ENCODE data around the gene AP2M1.
A peak's percentile ranks its signal among the peaks of the same experiment; 100 is the strongest.
"Not testable (repeated sequence)": the region's sequence is repeated elsewhere in the genome, so short reads cannot be mapped to it uniquely, and the experiment has no call there.

Gene AP2M1

DNA sequence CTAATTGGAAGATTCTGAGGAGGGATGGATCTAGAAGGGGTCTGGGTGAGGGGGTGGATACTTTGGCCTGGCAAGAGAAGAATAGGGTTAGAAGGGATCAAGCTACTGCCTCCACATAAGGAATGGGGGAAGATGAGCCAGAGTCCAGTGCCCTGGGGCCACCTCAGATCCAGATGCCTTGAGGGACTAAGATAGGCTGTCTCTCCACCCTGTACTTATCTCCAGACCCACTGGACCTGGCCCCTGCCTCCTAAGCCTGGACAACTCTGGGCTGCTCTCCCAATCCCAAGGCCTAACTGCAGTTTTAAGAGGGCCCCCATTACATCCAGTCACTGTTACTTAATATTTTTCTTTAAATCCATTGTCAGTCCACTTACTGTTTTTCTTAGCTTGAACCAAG, 17.4 kb upstream of the AP2M1 start:
- Histone ChIP-seq H3K9me3 (ENCODE audit: insufficient read depth, low read length) (no peaks in the 10 kb centered on the region), H3K36me3 (ENCODE audit: insufficient read depth, insufficient read length, low read length) (peaks cover 26% of the 10 kb centered on the region), H3K4me3 (ENCODE audit: insufficient read length, low read depth) (peak overlapping the region; percentile 95), H3K9ac (ENCODE audit: insufficient read length, low read depth) (peak overlapping the region; percentile 97), H3K4me1 (ENCODE audit: insufficient read depth, insufficient read length) (peaks cover 7% of the 10 kb centered on the region), H3K27me3 (ENCODE audit: insufficient read depth, insufficient read length) (no peaks in the 10 kb centered on the region)
- TF ChIP-seq ZNF274 (IDR thresholded peaks at IDR 0.05; ENCODE audit: low read depth, low read length) (no peak), YY1 (IDR thresholded peaks at IDR 0.05; ENCODE audit: insufficient read depth, insufficient read length) (no peak), SUZ12 (IDR thresholded peaks at IDR 0.05; ENCODE audit: extremely low read depth, insufficient read depth, insufficient read length) (no peak)
- no peak for DNase-seq (ENCODE audit: low read depth, low spot score)

- Histone ChIP-seq H3K9me3 (ENCODE audit: insufficient read depth, low read length) (no peaks in the 10 kb centered on the region), H3K4me3 (ENCODE audit: insufficient read length, low read depth) (no peak overlapping the region), H3K9ac (ENCODE audit: insufficient read length, low read depth) (no peak overlapping the region), H3K36me3 (ENCODE audit: insufficient read depth, insufficient read length, low read length) (peaks cover 37% of the 10 kb centered on the region), H3K4me1 (ENCODE audit: insufficient read depth, insufficient read length) (peaks cover 7% of the 10 kb centered on the region), H3K27me3 (ENCODE audit: insufficient read depth, insufficient read length) (no peaks in the 10 kb centered on the region)
- TF ChIP-seq YY1 (IDR thresholded peaks at IDR 0.05; ENCODE audit: insufficient read depth, insufficient read length) (no peak), SUZ12 (IDR thresholded peaks at IDR 0.05; ENCODE audit: extremely low read depth, insufficient read depth, insufficient read length) (no peak), ZNF274 (IDR thresholded peaks at IDR 0.05; ENCODE audit: low read depth, low read length) (no peak)
- DNase-seq (ENCODE audit: low read depth, low spot score) = no peak
These were observed 16.3 kb upstream of the AP2M1 start for GRCh38 chr3:184158404-184158803.

GRCh38 chr3:184160456-184160855, 14.2 kb upstream of the AP2M1 start:
- H3K4me3 ChIP-seq (ENCODE audit: insufficient read length, low read depth) = no peak overlapping the region
- H3K27me3 ChIP-seq (ENCODE audit: insufficient read depth, insufficient read length) = no peaks in the 10 kb centered on the region
- H3K4me1 ChIP-seq (ENCODE audit: insufficient read depth, insufficient read length) = peaks cover 7% of the 10 kb centered on the region
- no peak for DNase-seq (ENCODE audit: low read depth, low spot score)
- TF ChIP-seq YY1 (IDR thresholded peaks at IDR 0.05; ENCODE audit: insufficient read depth, insufficient read length) (no peak), SUZ12 (IDR thresholded peaks at IDR 0.05; ENCODE audit: extremely low read depth, insufficient read depth, insufficient read length) (no peak), ZNF274 (IDR thresholded peaks at IDR 0.05; ENCODE audit: low read depth, low read length) (no peak)
- H3K9me3 ChIP-seq (ENCODE audit: insufficient read depth, low read length) = no peaks in the 10 kb centered on the region
- H3K36me3 ChIP-seq (ENCODE audit: insufficient read depth, insufficient read length, low read length) = peaks cover 58% of the 10 kb centered on the region
- H3K9ac ChIP-seq (ENCODE audit: insufficient read length, low read depth) = no peak overlapping the region

DNA sequence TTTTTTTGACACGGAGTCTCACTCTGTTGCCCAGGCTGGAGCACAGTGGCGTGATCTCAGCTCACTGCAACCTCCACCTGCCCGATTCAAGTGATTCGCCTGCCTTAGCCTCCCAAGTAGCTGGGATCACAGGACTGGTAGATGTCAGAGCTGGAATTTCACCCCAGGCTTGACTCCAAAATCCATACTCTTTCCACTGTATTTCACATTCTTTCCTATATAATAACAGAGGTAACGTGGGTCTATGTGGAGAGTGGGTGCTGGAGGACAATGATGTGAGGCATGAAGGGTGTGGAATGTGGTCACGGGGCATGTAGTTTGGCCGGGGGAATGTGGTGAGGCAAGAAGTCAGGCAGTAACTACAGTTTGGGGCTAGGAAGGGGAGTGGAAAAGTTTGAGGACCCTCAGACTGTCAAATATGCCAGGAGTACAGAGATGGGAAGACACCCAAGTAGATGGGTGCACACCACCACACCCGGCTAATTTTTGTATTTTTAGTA, 12.0 kb upstream of the AP2M1 start:
- not testable (repeated sequence) for H3K4me1 ChIP-seq (ENCODE audit: insufficient read depth, insufficient read length); H3K9me3 ChIP-seq (ENCODE audit: insufficient read depth, low read length); DNase-seq (ENCODE audit: low read depth, low spot score); H3K27me3 ChIP-seq (ENCODE audit: insufficient read depth, insufficient read length); H3K4me3 ChIP-seq (ENCODE audit: insufficient read length, low read depth); H3K9ac ChIP-seq (ENCODE audit: insufficient read length, low read depth)
- H3K36me3 ChIP-seq (ENCODE audit: insufficient read depth, insufficient read length, low read length) = peaks cover 79% of the 10 kb centered on the region

- H3K27me3 ChIP-seq (ENCODE audit: insufficient read depth, insufficient read length) = no peaks in the 10 kb centered on the region
- no peak for DNase-seq (ENCODE audit: low read depth, low spot score)
- no peak overlapping the region for H3K9ac ChIP-seq (ENCODE audit: insufficient read length, low read depth)
- no peak overlapping the region for H3K4me3 ChIP-seq (ENCODE audit: insufficient read length, low read depth)
- peaks cover 89% of the 10 kb centered on the region for H3K36me3 ChIP-seq (ENCODE audit: insufficient read depth, insufficient read length, low read length)
- H3K9me3 ChIP-seq (ENCODE audit: insufficient read depth, low read length) = no peaks in the 10 kb centered on the region
- H3K4me1 ChIP-seq (ENCODE audit: insufficient read depth, insufficient read length) = peaks cover 3% of the 10 kb centered on the region
- TF ChIP-seq SUZ12 (IDR thresholded peaks at IDR 0.05; ENCODE audit: extremely low read depth, insufficient read depth, insufficient read length) = no peak
- no peak for TF ChIP-seq ZNF274 (IDR thresholded peaks at IDR 0.05; ENCODE audit: low read depth, low read length)
- TF ChIP-seq YY1 (IDR thresholded peaks at IDR 0.05; ENCODE audit: insufficient read depth, insufficient read length) = no peak
These were observed 9.9 kb upstream of the AP2M1 start for GRCh38 chr3:184164648-184165330.

DNA sequence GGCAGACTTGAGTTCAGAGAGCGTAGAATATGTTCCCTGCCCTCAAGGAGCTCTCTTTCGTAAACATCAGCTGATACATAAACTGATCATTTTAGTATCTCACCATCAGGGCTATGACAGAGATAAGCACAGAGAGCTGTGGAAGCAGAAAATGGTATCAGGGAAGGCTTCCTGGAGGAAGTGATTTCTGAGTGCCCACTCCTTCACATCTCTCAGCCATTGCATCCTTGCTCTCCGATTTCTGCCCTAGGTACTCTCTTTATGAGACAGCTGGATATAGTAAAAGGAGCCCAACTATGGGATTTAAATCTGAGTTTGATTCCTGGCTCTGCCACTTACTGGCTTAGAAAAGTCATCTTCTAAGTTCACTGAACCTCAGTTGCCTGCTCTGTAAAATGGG, 9.1 kb upstream of the AP2M1 start:
- TF ChIP-seq SUZ12 (IDR thresholded peaks at IDR 0.05; ENCODE audit: extremely low read depth, insufficient read depth, insufficient read length) = no peak
- TF ChIP-seq ZNF274 (IDR thresholded peaks at IDR 0.05; ENCODE audit: low read depth, low read length) = no peak
- TF ChIP-seq YY1 (IDR thresholded peaks at IDR 0.05; ENCODE audit: insufficient read depth, insufficient read length) = no peak

DNA sequence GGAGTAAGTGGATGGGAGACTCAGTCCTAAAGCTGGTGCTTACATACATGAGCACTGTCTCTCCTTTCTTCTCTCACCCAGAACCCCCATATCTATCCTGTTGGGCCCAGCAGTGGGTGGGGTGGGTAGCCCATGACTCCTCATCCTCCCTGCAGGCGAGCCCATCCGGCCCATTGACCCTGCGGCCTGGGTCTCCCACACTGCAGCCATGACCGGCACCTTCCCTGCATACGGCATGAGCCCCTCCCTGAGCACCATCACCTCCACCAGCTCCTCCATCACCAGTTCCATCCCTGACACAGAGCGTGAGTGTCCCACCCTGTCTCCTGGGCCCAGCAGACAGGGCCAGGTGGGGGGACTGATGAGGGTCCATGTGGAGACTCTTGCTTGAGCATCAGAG, 8.0 kb upstream of the AP2M1 start:
- H3K36me3 ChIP-seq (ENCODE audit: insufficient read depth, insufficient read length, low read length) = peaks cover 94% of the 10 kb centered on the region
- DNase-seq (ENCODE audit: low read depth, low spot score) = no peak
- no peaks in the 10 kb centered on the region for H3K27me3 ChIP-seq (ENCODE audit: insufficient read depth, insufficient read length)
- no peak overlapping the region for H3K4me3 ChIP-seq (ENCODE audit: insufficient read length, low read depth)
- peaks cover 9% of the 10 kb centered on the region for H3K4me1 ChIP-seq (ENCODE audit: insufficient read depth, insufficient read length)
- TF ChIP-seq ZNF274 (IDR thresholded peaks at IDR 0.05; ENCODE audit: low read depth, low read length) = no peak
- TF ChIP-seq SUZ12 (IDR thresholded peaks at IDR 0.05; ENCODE audit: extremely low read depth, insufficient read depth, insufficient read length) = no peak
- no peak for TF ChIP-seq YY1 (IDR thresholded peaks at IDR 0.05; ENCODE audit: insufficient read depth, insufficient read length)
- no peaks in the 10 kb centered on the region for H3K9me3 ChIP-seq (ENCODE audit: insufficient read depth, low read length)
- H3K9ac ChIP-seq (ENCODE audit: insufficient read length, low read depth) = no peak overlapping the region

More for the DNA sequence above, 9.1 kb upstream of the AP2M1 start:
- Histone ChIP-seq H3K27me3 (ENCODE audit: insufficient read depth, insufficient read length) (no peaks in the 10 kb centered on the region), H3K9me3 (ENCODE audit: insufficient read depth, low read length) (no peaks in the 10 kb centered on the region), H3K4me1 (ENCODE audit: insufficient read depth, insufficient read length) (peaks cover 2% of the 10 kb centered on the region), H3K4me3 (ENCODE audit: insufficient read length, low read depth) (no peak overlapping the region), H3K9ac (ENCODE audit: insufficient read length, low read depth) (no peak overlapping the region), H3K36me3 (ENCODE audit: insufficient read depth, insufficient read length, low read length) (peaks cover 91% of the 10 kb centered on the region)
- no peak for DNase-seq (ENCODE audit: low read depth, low spot score)

Data from NT2/D1 (cell line).